NCI-H187 treated with DMSO at 0.1 percent for 48 hours (cell line): ENCODE measurements around the gene ITM2B.

ENCODE experiments used
- DNase-seq: peaks from one replicate; lab custom pipeline; 2025; lab: John Stamatoyannopoulos, UW

ITM2B gene

DNA sequence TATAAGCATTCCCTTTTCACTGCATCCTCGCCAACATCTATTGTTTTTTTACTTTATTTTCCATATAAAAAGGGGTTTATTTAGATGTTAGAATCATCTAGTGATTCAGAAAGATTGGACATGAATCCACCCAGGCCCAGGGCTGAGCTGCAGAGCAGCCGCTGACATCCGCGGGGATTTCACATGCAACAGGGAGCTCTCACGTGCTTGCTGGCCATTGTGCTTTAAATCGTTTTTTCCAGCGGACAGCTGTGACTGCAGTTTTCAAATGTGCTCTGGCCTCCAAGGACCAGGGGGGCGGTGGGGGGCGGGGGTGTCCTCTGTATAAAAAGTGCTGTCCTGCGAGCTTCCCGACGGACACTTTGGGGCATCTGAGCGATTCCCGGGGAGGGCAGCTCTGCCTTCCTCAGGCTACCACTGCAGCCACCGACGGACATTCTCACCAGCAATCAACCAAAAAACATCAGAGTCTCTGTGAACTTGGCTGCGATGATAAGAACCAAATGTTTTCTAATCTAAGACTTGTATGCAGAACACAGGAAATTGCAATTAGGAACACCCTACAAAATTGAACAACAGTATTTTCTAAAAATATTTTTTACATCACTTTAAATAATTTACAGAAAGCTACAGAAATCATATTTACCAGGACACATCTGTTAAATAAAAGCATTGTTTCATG lies 83.1 kb downstream of the ITM2B start:
- DNase-seq: no peak

DNA sequence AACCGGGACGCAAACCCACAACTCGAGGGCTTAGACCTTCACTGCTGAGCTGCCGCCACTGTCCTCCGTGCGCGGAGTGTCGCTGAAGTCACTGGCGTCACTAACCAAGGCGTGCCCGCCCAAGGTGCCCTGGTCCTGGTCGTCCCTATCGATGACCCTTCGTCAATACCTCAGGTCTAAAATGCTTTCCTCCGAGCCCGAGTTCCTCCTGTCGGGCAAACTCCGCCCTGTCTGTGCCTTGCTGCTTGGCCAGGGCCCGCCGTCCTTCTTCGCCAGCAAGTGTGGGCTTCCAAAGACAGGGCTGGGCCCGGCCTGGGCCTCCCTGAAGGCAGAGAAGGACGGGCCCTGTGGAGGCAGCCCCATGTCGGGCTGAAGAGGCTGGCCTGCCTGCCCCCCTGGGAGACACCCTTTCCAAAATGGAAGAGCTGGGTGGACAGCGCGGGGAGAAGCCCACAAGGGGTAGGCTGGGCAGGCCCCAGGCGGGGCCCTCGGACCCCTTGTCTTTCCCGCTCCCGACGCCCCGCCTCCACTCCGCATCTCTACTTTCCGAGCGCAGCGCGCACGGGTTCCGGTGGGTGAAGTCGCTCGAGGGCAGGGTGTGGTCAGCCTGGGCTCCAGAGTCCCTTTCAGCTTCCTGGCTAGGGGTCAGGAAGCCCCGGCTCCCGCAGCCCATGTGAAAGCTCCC lies 84.0 kb downstream of the ITM2B start:
- DNase-seq: no peak

DNA sequence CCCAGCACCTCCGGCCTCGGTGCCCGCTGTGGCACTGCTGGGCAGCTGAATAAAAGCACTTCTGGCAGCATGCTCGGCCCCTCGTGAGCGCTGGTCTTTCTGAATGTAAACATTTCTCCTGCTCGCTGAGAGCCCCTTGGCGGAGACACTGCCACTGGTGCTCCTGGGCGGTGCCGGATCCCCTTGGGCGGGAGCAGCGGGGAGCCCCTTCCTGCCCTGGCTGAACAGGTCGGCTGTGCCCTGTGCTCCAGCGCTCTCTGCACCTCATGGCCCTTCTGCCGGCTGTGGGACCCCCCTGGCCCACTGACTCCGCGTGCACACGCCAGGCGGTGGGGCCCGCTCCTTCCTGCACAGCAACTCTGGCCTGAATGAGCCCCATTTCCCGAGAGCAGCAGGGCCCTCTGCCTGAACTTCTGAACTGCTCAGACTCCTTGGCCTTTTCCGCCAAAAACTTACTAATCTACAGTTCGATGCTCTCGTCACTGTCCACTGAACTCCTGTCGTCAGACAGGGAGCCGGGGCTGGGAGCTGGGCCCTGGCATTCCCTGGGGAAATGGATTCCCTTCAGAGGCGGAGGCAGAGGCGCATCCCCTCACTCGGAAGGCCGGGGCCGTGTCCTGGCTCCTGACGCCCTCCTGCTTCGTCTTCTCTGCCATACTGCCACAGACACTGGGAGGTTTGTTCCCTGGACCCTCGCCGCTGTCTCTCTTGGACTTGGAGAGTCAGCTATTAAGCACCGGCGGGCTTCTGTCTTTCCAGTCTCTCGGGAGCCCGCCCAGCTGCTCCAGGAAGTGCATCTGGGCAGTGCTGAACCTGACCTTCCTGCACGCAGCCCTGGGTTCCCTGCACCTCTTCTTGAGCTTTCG lies 84.7 kb downstream of the ITM2B start:
- no peak for DNase-seq

DNA sequence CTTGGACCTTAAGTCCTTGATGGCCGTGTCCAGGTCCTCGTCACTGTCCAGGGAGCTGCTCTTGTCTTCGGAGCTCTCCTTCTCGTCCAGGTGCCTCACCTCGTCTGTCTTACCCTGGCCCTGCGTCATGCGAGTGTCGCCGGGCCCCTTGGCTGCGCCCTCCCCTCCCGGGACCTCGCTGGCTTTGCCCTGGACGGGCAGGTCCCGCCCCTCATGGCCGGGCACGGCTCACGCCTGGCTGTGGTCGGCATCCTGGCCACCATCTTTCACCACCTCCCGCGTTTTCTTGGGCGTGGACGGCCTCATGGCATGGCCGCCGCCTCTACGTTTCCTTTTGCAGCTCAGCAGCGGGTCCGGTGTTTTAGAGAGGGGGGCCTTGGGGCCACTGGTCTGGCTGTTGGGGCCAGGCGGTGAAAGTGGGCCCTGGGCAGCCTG lies 85.4 kb downstream of the ITM2B start:
- DNase-seq: no peak

DNA sequence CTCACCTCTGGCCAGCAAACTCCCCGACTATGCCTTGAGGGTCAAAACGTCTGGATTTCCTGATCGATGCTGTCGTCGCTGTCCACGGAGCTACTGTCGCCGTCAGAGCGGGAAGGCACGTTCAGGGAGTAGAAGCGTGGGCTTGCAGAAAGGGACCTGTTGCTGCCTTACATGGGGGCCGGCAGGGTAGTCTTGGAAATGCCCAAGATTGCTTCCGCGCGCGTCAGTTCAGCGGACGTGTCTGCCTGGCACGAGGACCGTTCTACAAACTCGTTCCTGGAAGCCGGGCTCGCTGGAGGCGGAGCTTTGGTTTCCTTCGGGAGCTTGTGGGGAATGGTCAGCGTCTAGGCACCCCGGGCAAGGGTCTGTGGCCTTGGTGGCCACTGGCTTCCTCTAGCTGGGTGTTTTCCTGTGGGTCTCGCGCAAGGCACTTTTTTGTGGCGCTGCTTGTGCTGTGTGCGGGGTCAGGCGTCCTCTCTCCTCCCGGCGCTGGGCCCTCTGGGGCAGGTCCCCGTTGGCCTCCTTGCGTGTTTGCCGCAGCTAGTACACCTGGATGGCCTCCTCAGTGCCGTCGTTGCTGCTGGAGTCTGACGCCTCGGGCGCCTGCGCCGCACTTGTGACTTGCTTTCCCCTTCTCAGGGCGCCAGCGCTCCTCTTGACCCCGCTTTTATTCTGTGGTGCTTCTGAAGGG lies 86.0 kb downstream of the ITM2B start:
- no peak for DNase-seq
